ENCODE results near the gene CNIH1.

GRCh38 chr14:54480830-54481562 is 39.8 kb upstream of the CNIH1 start:
- peak in 1 of 2 donors; percentile 5 for TF ChIP-seq CTCF (conservative IDR thresholded peaks at IDR 0.05 in 1 of 2, IDR thresholded peaks at IDR 0.05 in 1 of 2; ENCODE audit: extremely low read depth in 1 of 2, insufficient read depth in 1 of 2, low read depth in 1 of 2, low read length in 2 of 2)
- TF ChIP-seq EZH2 (IDR thresholded peaks at IDR 0.05; ENCODE audit: borderline replicate concordance, low read length): no peak
